PC-3 (cell line): Measurements from ENCODE around the gene POLA1. TPM values are rescaled to one million over a fixed set of nuclear protein-coding genes. Genes with fewer than 3 reads are reported as not detected.

Experiments
- ATAC-seq: fragments of 200-7000 bp; cut with Tn5 transposase; 2 replicates; pipeline ENCODE4 v1.9.1; 2020; ENCODE audit warnings: mild to moderate bottlenecking, moderate library complexity
- BruUV-seq: library from RNA; stranded (reverse); fragments of 400-500 nt; replicated peaks from 2 replicates; lab custom pipeline; 2021; lab: Mats Ljungman, UMichigan
- CTCF ChIA-PET: fragments of 300-600 bp; sonication (Branson Sonifier 250); formaldehyde crosslinking; loops from one replicate; lab custom pipeline; 2022; ENCODE audit warnings: antibody characterized with exemption; lab: Charles Lee
- POLR2A ChIA-PET: fragments of 300-600 bp; sonication (Branson Sonifier 250); formaldehyde crosslinking; loops from one replicate; lab custom pipeline; 2022; ENCODE audit warnings: antibody characterized with exemption; ENCODE audit not compliant: unreplicated experiment; lab: Charles Lee
- DNase-seq: peaks from one replicate; pipeline ENCODE4 v3.0.0-alpha.2; 2015
- H2AFZ ChIP-seq: fragments of 300-600 bp; sonication (generic); 2 replicates; pipeline ENCODE4 v1.6.0; 2016; ENCODE audit warnings: antibody characterized with exemption, low read length
- H3F3A ChIP-seq: fragments of 300-600 bp; sonication (generic); one replicate; pipeline ENCODE4 v1.6.0; 2017; ENCODE audit warnings: antibody characterized with exemption, low read length, control low read depth, mild to moderate bottlenecking; ENCODE audit not compliant: unreplicated experiment
- H3K27ac ChIP-seq: fragments of 300-600 bp; sonication (generic); 2 replicates; pipeline ENCODE4 v1.5.1; 2016; ENCODE audit warnings: mild to moderate bottlenecking, low read length
- H3K27me3 ChIP-seq: fragments of 300-600 bp; sonication (generic); 2 replicates; pipeline ENCODE4 v1.6.1; 2016; ENCODE audit warnings: low read length, mixed read lengths
- H3K36me3 ChIP-seq: fragments of 300-600 bp; sonication (generic); 2 replicates; pipeline ENCODE4 v1.6.1; 2016; ENCODE audit warnings: low read depth, mixed run types, low read length, mixed read lengths
- H3K4me1 ChIP-seq: fragments of 300-600 bp; sonication (generic); 2 replicates; pipeline ENCODE4 v1.5.1; 2016; ENCODE audit warnings: low read length; ENCODE audit not compliant: insufficient read depth
- H3K4me2 ChIP-seq: fragments of 300-600 bp; sonication (generic); 2 replicates; pipeline ENCODE4 v1.6.0; 2016; ENCODE audit warnings: low read length
- H3K4me3 ChIP-seq: fragments of 300-600 bp; sonication (generic); 2 replicates; pipeline ENCODE4 v1.5.1; 2016; ENCODE audit warnings: mild to moderate bottlenecking, low read length, mixed read lengths
- H3K79me2 ChIP-seq: fragments of 300-600 bp; sonication (generic); 2 replicates; pipeline ENCODE4 v1.6.1; 2017; ENCODE audit warnings: low read length, mixed read lengths
- H3K9ac ChIP-seq: fragments of 300-600 bp; sonication (generic); 2 replicates; pipeline ENCODE4 v1.6.0; 2016; ENCODE audit warnings: mild to moderate bottlenecking, low read length
- H3K9me2 ChIP-seq: fragments of 300-600 bp; sonication (generic); replicated peaks from 2 replicates; pipeline ENCODE4 v1.6.1; 2016; ENCODE audit warnings: mixed run types, low read length, mixed read lengths
- H3K9me3 ChIP-seq: fragments of 300-600 bp; sonication (generic); 2 replicates; pipeline ENCODE4 v1.6.1; 2016; ENCODE audit warnings: low read length, mixed read lengths
- H4K20me1 ChIP-seq: fragments of 300-600 bp; sonication (generic); 2 replicates; pipeline ENCODE4 v1.6.1; 2016; ENCODE audit warnings: low read length, mixed read lengths
- EZH2 ChIP-seq: fragments of 300-600 bp; sonication (generic); IDR thresholded peaks from one replicate; pipeline ENCODE4 v1.6.1; 2017; ENCODE audit warnings: antibody characterized with exemption, mild to moderate bottlenecking, low read length; ENCODE audit not compliant: unreplicated experiment
- EZH2phosphoT487 ChIP-seq: fragments of 300-600 bp; sonication (generic); IDR thresholded peaks from 2 replicates; pipeline ENCODE4 v1.6.1; 2018; ENCODE audit warnings: mild to moderate bottlenecking, antibody characterized with exemption, low read length, borderline replicate concordance
- intact Hi-C: fragments of 100-400 bp; cut with micrococcal nuclease; formaldehyde crosslinking; loops from 2 replicates; pipeline ENCODE4 v1.9.0; 2023
- total RNA-seq: library from RNA; depleted of rRNA; stranded (reverse); fragments of >200 nt; gene quantifications from 2 replicates; pipeline ENCODE4 v1.2.3, GENCODE V29; 2014
- TF ChIP-seq, protein P1 (sequence below): fragments of 300-600 bp; sonication (generic); conservative IDR thresholded peaks from 2 replicates; pipeline ENCODE4 v1.5.1; 2017; ENCODE audit warnings: antibody characterized with exemption, low read depth, mild to moderate bottlenecking, low read length

POLA1 gene
- total RNA-seq, 1 experiment from 2014 or later = 19.6 TPM

DNA sequence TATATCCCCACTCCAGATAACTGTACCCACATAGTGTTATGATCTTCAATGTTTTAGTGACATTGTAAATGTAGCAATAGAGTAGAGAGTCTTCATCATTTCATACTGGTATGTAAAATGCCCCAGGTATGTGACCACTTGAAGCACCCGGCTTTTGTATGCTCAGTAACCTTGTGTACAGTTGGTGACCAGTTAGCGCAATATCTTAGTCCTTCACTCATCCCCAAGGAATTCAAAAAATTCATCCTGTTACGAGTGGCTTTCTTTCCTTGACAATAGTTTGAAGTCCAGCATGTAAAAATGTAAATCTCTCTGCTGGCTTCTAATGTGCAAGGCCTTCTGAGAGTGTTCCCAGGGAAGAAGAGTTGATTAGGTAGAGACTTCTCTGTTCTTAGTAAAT lies 176.4 kb downstream of the POLA1 start:
- ChIA-PET CTCF (no interaction called here), POLR2A (no interaction called here)
- peaks cover 5% of the 10 kb centered on the region for H3K36me3 ChIP-seq
- TF ChIP-seq EZH2phosphoT487 (no peak), EZH2 (no peak)
- TF ChIP-seq, protein P1, sequence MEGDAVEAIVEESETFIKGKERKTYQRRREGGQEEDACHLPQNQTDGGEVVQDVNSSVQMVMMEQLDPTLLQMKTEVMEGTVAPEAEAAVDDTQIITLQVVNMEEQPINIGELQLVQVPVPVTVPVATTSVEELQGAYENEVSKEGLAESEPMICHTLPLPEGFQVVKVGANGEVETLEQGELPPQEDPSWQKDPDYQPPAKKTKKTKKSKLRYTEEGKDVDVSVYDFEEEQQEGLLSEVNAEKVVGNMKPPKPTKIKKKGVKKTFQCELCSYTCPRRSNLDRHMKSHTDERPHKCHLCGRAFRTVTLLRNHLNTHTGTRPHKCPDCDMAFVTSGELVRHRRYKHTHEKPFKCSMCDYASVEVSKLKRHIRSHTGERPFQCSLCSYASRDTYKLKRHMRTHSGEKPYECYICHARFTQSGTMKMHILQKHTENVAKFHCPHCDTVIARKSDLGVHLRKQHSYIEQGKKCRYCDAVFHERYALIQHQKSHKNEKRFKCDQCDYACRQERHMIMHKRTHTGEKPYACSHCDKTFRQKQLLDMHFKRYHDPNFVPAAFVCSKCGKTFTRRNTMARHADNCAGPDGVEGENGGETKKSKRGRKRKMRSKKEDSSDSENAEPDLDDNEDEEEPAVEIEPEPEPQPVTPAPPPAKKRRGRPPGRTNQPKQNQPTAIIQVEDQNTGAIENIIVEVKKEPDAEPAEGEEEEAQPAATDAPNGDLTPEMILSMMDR = no peak
- H3K27me3 ChIP-seq = no peaks in the 10 kb centered on the region
- no peak overlapping the region for H3K27ac ChIP-seq
- H3F3A ChIP-seq = no peaks in the 10 kb centered on the region
- no peaks in the 10 kb centered on the region for H3K79me2 ChIP-seq
- ATAC-seq (no peak), DNase-seq (peak; percentile 33)
- H3K9me3 ChIP-seq = no peaks in the 10 kb centered on the region
- no peak overlapping the region for H3K9ac ChIP-seq
- BruUV-seq = no TSS peak
- intact Hi-C loops = no loop called here
- no peaks in the 10 kb centered on the region for H4K20me1 ChIP-seq
- H3K9me2 ChIP-seq = no peaks in the 10 kb centered on the region
- no peaks in the 10 kb centered on the region for H3K4me1 ChIP-seq
- H3K4me2 ChIP-seq = no peak overlapping the region
- no peak overlapping the region for H2AFZ ChIP-seq
- H3K4me3 ChIP-seq = no peak overlapping the region

DNA sequence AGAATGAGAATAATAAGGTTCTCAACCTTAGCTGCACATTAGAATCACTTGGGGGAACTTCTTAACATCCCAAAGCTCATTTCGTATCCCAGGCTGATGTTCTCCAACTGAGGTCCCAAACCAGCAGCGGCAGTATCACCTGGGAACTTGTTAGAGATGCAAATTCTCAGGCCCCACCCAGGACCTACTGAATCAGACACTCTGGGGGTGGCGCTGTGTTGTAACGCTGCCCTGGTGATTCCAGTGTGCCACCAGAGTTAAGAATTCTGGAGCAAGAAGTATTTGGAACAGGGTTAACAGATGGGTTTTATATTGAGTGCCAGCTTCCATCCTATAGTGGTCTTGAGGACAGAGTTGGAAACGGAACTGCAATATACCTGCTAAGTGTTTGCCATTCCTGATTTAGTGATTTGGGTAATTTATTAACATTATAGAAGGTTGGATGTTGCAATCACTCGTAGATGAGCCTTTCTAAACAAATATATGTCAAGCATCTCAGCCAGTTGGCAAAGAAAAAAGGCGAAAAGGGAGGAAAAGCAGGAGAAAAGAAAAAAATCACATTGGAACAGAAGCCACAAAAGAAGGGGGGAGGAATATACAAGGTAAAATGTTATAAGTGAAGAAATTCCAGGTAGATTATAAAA lies 181.0 kb downstream of the POLA1 start:
- ATAC-seq = no peak
- POLR2A ChIA-PET = no interaction called here

More for the DNA sequence above, 181.0 kb downstream of the POLA1 start:
- no peaks in the 10 kb centered on the region for H3K9me2 ChIP-seq
- H3K4me2 ChIP-seq = no peak overlapping the region
- no peaks in the 10 kb centered on the region for H4K20me1 ChIP-seq
- H3K9ac ChIP-seq = no peak overlapping the region
- no peaks in the 10 kb centered on the region for H3K79me2 ChIP-seq
- H3K36me3 ChIP-seq = no peaks in the 10 kb centered on the region
- TF ChIP-seq, protein P1 = no peak
- TF ChIP-seq EZH2 (no peak), EZH2phosphoT487 (no peak)
- BruUV-seq = no TSS peak
- H2AFZ ChIP-seq = no peak overlapping the region
- DNase-seq = no peak
- CTCF ChIA-PET = no interaction called here
- no peaks in the 10 kb centered on the region for H3K9me3 ChIP-seq
- H3K27ac ChIP-seq = no peak overlapping the region
- no peak overlapping the region for H3K4me3 ChIP-seq
- H3F3A ChIP-seq = no peaks in the 10 kb centered on the region
- no peaks in the 10 kb centered on the region for H3K27me3 ChIP-seq
- intact Hi-C loops = no loop called here
- peaks cover 18% of the 10 kb centered on the region for H3K4me1 ChIP-seq
